ENCODE measurements around the gene PTPA.
"Not testable (repeated sequence)": the region's sequence is repeated elsewhere in the genome, so short reads cannot be mapped to it uniquely, and the experiment has no call there.

Gene PTPA

DNA sequence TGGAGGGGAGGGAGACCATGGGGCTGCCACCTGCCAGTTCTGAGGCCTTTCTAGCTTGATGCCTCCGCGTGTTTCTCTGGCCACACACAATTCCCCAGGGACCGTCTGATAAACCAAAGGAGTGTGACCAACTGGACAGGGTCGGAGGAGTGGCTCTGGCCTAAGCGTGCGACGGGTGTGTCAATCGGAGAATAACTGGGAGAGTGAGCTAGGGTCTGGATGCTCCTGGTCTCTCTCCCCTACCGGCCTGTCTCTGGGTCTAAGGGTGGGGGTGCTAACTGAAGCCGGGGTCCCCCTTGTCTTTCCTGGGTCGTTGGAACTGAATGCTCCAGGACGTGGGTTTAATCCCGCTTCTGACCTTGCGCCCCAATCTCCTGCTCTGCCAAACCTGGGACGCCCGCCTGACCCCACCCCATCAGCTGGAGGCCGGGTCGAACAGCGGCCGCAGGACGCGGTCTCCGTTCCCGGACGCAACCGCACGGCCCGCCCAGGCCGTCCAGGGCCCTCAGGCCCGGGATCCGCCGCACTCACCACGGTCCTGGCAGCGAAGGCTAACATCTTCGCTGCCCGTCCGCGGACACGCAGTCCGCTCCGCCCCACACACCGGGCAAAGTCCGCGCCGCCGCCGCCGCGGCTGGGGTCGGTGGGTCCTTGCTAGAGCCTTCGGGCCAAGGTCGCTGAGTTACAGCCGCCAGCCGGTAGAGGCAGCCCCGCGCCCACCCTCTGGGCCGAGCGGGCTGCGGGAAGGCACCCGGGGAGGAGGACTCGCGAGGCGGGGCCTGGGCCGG, 1.1 kb upstream of the PTPA start:
- peak; percentile 18 for DNase-seq

DNA sequence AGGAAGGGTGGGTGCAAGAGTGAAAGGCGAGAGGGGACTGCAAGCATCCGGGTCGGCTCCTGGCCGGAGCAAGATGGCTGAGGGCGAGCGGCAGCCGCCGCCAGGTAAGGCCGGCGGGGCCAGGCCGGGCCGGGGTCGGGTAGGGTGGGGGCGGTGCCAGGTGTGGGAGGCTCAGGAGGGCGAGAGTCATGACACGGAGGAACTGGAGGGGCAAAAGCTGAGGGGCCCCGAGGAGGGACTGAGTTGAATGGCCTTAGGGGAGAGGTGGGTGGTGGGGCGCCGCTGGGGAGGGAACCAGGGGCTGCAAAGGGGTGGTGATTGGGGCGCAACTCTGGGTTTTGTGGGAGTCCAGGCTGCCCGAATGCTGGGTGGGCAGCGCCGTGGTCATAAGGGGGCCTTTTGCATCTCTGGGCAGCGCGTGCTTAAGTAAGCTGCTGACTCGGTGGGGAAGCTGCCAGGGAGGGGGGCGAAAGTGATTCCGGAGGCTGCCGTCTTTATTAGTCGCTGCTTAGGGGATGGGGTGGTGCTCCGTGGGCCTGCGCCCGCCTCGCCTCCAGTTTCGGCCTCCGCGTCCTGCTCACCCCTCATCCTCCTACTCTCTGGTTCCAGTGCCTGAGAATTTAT, 425 bp downstream of the PTPA start:
- DNase-seq = peak; percentile 54

DNA sequence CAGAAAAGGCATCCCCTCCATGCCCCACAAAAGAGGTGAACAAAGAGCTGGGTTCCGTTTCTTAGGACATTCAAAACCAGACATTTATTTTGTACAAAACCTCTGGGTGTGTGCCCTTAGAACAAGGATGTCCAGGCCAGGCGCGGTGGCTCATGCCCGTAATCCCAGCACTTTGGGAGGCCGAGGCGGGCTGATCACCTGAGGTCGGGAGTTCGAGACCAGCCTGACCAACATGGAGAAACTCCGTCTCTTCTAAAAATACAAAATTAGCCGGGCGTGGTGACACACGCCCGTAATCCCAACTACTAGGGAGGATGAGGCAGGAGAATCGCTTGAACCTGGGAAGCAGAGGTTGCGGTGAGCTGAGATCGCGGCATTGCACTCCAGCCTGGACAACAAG, 1.3 kb downstream of the PTPA start:
- not testable (repeated sequence) for DNase-seq

DNA sequence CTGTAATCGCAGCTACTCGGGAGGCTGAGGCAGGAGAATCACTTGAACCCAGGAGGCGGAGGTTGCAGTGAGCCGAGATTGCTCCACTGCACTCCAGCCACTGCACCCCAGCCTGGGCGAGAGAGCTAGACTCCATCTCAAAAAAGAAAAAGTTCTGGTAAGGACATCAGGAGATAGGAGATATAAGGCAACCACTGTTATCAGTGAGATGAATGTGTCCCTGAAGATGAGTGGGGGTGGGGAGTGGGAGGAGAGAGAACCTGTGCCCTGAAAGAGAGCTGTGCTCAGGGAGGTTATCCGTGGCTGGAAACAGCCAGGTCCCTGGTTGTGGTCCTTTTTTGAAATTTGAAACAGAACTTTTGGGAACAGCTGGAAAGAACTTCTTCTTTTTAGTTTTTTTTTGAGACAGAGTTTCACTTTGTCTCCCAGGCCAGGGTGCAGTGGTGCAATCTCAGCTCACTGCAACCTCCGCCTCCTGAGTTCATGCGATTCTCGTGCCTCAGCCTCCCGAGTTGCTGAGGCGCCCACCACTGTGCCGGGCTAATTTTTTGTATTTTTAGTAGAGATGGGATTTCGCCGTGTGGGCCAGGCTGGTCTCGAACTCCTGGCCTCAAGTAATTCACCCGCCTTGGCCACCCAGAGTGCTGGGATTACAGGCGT, 2.6 kb downstream of the PTPA start:
- no peak for DNase-seq

DNA sequence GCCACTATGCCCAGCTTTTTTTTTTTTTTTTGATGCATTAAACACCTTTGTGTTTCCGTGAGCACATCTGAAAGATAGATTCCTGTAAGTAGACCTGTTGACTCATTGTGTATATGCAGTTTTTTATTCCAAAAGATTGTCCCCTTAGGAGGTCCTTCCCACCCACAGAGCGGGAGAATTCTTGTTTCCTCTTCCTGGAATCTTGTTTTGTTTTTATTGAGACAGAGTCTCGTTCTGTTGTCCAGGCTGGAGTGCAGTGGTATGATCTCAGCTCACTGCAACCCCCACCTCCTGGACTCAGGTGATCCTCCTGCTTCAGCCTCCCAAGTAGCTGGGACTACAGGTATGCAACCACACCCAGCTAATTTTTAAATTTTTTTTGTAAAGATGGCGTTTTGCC, 7.6 kb downstream of the PTPA start:
- DNase-seq = no peak

DNA sequence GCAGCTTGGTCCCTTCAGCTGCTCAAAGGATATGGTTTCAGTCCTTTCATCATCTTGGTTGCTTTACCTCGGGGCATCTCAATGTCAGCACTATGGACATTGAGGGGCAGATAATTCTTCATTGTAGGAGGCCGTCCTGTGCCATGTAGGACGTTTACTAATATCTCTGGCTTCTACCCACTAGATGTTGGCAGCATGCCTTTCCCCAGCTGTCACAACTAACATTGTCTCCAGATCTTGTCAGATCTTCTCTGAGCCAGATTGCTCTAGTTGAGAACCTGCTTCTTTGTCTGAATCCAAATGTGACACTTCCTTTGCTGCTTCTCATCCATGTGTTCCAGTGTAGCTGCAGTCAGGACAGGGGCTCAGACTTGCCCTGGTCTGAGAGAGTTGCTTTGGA, 10.3 kb downstream of the PTPA start:
- DNase-seq = peak; percentile 21

DNA sequence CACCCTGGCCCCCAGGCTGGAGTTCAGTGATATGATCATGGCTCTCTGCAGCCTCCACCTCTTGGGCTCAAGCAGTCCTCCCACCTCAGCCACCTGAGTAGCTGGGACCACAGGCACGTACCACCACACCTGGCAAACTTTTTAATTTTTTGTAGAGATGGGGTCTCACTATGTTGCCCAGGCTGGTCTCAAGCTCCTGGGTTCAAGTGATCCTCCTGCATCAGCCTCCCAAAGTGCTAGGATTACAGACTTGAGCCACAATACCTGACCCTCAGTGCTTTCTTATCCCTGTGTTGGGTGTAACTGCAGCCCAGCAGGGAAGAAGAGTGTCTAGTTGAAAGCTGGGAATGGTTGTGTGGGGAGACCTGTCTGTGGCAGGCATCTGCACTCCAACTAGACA, 10.9 kb downstream of the PTPA start:
- DNase-seq = no peak

DNA sequence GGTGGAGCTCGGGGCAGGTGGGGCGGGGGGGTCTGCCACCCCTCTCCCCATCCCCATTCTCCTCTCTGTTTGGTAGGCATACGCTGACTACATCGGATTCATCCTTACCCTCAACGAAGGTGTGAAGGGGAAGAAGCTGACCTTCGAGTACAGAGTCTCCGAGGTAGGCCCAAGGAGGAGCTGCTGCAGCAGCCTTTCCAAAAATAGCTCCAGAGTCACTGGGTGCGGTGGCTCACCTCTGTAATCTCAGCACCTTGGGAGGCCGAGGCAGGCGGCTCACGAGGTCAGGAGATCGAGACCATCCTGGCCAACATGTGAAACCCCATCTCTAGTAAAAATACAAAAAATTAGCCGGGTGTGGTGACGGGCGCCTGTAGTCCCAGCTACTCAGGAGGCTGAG, 11.8 kb downstream of the PTPA start:
- not testable (repeated sequence) for DNase-seq

DNA sequence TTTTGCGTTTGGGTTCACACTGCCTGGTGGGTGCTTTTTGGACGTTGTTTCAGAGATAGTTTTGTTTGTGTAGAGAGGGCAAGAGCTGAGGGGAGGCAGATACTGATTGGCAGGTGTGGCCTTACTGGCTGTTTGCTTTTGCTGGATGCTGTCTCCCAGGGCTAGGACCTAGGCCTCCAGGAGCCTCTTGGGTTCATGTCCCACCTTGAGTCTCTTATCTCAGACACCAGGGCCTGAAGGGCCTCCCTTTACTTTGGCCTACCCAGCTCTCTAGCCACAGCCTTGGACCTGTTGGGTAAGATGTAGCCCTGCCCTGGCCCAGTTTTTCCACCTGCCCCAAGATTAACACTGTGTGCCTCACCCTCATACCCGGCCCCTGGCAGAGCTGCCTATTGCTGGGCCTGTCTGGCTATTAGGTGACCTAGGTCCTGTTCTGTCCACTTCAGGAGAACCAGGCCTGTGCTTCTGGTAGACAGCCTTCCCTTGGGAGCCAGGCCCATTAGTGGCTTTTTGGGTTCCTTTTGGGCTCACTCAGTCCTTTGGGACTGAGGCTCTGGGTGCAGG, 13.4 kb downstream of the PTPA start:
- DNase-seq = no peak

DNA sequence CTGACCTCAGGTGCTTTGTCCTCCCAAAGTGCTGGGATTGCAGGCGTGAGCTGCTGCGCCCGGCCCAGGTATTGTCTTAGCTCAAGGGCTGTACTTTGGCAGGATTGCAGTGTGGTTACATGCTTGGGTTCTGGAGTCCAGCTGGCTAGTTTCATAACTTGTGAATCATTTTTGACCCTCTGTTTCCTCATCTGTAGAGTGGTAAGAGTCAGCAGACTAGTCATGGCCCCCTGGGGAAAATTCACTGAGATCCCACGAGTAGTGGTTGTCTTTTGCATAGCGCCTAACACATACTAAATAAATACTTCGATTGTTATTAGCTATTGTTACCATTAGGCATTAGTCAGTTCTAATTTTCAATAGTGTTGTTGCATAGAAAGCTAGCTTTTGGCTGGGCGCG, 14.3 kb downstream of the PTPA start:
- DNase-seq = peak; percentile 84

DNA sequence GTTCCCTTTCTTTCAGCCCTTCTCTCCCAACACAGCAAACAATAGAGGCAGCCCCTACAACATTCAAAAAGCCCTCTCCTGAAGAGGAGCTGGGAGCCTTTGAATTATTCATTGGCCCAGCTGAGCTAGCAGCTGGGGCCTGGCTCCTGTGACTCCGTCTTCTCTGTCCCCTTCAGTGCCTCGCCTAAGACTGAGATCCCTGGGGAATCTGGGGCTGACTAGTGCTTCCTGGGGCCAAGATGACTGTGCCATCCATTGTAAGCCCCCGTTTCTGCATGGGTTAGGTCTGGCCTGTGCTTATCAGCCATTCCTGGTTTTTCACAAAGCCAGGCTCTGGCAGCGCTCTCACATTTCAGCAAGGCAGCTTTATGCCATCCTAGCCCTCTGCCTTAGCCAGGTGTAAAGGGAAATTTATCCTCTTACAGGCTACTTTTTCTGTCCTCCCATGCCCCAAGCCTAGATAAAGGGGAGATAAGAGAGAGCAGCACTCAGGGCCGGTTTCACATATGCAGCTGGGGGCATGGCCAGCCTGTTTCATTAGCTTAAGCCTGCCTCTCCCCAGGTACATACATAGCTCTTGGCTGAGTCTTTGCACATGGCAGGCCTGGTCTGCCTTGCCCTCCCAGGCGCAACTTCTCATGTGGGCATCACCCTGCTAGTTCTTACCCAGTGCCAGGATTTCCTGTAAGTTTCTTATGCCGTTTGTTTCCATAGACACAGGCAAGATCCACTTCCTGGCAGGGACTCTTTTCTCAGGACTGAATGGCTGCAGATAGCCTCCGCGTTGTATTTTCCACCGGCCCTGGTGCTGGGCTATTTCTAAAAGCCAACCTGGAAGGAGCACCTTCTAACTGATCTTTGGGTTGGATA, 15.8 kb downstream of the PTPA start:
- DNase-seq = no peak

DNA sequence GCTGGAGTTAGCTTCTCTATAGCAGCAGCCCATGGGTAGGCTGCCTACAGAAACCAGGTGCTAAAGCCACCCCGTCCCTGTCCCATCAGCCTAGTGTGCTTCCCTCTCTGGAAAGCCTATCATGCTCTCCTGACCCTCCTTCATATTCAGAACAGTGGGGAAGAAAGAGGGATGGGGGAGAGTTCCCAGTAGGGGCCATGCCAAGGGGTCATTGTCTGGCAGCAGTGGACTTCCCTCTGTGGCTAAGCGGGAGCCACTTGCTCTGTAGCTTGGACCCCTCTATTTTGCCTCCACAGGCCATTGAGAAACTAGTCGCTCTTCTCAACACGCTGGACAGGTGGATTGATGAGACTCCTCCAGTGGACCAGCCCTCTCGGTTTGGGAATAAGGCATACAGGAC, 17.5 kb downstream of the PTPA start:
- DNase-seq = no peak

DNA sequence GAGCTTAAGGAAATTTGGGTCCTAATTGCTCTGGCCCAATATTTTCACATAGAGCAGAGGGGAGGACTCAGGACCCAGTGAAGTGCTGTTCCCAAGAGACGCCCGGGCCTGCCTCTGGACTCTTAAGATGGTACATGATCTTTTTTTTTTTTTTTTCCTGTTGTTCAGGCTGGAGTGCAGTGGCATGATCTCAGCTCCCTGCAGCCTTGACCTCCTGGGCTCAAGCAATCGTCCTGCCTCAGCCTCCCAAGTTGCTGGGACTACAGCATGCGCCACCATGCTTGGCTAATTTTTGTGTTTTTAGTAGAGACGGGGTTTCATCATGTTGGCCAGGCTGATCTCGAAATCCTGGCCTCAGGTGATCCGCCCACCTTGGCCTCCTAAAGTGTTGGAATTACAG, 19.1 kb downstream of the PTPA start:
- DNase-seq = not testable (repeated sequence)

DNA sequence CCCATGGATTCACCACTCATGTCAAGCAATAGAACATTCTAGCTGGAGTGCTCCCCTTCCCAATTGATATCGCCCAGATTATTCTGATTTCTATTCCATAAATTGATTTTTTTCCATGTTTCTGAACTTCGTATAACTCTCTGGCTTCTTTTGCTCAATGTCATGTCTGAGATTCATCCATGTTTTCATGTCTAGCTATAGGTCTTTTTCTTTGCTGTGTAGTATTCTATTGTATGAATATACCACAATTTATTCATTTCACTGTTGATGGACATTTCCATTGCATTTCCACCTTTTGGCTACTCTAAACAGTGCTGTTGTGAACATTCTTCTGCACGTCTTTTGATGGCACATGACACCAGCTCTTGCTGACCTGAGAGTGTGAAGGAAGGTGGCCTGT, 19.6 kb downstream of the PTPA start:
- no peak for DNase-seq

DNA sequence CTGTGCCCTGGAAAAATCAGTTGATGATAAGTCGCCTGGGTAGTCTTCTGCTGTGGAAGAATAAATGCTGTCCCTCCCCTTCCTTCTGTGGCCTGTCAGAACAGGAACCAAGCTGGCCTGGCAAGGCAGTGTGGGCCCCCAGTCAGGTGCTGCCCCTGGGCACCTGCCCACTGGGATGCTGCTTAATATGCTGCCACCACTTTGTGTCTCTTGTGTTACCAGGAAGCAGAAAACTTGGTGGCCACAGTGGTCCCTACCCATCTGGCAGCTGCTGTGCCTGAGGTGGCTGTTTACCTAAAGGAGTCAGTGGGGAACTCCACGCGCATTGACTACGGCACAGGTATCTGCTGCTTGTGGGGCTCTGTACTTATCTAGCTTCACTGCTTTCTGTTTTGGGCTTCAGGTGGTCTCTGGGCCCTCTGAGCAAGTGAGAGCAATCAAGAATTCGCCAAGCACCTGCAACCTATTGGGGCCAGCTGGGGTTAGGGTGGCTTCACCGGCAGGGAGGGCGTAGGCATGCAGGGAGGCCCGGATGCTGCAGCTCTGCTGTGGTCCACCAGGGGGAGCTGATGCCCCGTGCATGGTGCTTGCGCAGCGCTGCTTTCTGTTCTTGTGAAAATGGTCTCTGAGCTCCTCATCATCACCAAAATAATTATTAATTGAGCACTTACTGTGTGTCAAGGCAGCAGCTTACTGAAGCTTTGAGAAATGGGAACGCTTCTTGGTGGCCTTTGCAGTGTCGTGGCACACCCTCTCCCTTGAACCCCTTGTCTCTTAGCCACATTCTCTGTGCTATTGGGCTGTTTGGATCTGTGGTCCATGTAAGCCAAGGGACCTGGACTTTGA, 20.3 kb downstream of the PTPA start:
- DNase-seq = peak; percentile 58

DNA sequence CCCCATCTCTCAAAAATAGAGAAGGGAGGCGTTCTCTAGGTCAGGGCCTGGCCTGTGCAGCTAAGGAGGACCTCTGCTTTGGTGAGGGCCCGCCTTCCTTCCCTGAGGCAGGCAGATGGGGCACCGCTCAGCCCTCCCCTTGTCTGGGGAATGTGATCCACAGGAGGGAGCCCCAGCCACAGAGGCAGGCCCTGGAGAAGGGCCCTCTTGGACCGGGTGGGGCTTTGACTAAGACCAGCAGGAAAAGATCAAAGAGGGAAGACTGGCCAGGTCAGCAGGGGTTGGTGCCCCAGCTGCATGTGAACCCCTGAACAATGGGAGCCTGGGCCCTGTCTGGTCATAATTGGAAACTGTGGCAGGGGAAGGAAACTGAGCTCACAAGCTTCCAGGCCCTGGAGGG, 21.9 kb downstream of the PTPA start:
- DNase-seq = no peak

DNA sequence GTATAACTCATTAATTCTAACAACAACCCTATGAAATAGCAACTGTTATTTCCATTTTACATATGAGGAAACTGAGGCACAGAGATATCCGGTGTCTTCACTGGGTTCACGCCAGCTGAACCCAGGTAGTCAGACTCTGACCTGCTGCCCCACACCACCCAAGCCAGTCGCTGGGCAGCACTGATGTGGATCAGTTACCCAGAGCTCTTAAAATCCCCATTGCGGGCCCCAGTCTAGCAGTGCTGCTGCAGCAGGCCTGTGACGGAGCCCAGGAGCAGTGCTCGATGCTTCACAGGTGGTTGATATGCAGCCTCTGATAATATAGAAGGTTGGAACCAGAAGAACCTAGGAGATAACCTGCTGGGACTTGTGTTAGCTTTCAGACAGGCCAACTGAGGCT, 24.3 kb downstream of the PTPA start:
- no peak for DNase-seq

DNA sequence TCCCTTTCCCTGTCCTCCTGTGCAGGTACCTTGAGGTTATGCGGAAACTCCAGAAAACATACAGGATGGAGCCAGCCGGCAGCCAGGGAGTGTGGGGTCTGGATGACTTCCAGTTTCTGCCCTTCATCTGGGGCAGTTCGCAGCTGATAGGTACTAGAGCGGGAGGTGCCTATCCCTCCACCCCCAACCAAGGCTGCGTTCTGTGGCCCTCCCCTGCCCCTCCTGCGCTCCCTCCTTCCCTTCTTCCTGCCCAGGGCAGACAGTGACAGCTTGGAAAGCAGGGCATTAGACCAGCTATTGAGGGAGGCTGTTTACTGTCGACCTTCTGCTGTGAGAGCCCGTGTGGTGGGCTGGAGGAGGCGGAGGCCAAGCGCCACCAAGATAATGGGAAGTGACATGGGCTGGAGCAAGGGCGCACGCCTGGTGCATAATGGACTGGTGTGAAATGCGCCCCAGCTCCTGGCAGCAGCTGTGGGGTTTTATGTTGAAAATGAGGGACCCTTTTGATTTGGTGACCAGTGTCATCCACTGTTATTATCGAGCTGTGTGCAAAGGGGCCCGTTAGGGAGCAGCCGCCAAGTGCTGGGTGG, 25.3 kb downstream of the PTPA start:
- DNase-seq = no peak

DNA sequence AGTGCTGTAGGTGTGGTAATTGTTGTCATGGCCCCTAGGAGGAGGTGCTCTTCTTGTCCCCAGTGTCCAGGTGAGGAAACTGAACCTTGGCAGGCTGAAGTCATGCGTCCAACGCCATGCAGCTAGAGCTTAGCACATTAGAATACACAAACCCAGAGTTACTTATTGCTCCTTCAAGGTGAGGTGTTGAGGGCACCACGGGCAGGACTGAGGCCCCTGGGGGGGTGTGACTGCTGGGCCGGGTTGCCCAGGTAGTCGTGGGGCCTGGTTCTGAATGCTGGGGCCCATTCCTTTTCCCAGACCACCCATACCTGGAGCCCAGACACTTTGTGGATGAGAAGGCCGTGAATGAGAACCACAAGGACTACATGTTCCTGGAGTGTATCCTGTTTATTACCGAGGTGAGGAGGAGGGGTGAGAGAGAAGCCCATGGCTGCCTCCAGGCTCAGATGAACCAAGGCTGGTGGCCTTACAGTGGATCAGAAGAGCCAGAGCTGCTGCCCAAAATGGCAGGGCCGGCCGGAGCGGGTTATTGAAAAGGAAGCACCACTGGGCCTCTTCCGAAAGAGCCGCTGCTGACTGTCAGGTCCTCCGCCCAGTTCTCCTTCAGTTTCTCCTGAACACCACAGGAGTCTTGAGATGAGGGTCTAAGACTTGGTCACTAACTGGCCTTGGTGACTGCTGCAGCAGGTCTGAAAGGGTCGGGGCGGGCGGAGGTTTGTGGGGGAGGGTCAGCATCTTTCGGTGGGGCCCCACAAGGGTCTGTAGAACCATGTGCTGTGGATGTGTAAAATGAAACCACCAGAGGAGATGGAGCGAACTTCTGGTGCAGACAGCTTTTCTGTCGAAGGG, 26.3 kb downstream of the PTPA start:
- DNase-seq = no peak

DNA sequence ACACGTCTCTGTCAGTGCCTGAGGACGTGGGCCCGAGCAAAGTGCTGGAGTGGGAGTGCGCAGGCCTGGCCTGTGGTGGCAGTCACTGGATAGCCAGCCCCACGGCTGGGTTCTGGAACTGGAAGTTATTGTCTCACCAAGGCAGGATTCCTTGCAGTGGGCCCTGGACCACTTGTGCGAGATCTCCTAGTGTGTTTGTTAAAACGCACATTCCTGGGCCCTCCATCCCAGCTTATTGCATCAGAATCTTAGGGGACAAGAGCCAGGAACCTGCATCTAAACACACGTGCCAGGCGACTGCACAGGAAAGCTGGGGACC, 26.9 kb downstream of the PTPA start:
- DNase-seq = no peak

Data from fibroblast of skin of right quadriceps (primary cell).